ENCODE results near the gene CERS6. TPM values are rescaled to one million over a fixed set of nuclear protein-coding genes. Genes with fewer than 3 reads are reported as not detected.

CERS6 gene
- total RNA-seq, 1 donor: 16.0 TPM

GRCh38 chr2:168810235-168810634, 354.2 kb downstream of the CERS6 start:
- no peak overlapping the region for H3K4me3 ChIP-seq (ENCODE audit: low read depth, low read length)
- TF ChIP-seq, protein P1, sequence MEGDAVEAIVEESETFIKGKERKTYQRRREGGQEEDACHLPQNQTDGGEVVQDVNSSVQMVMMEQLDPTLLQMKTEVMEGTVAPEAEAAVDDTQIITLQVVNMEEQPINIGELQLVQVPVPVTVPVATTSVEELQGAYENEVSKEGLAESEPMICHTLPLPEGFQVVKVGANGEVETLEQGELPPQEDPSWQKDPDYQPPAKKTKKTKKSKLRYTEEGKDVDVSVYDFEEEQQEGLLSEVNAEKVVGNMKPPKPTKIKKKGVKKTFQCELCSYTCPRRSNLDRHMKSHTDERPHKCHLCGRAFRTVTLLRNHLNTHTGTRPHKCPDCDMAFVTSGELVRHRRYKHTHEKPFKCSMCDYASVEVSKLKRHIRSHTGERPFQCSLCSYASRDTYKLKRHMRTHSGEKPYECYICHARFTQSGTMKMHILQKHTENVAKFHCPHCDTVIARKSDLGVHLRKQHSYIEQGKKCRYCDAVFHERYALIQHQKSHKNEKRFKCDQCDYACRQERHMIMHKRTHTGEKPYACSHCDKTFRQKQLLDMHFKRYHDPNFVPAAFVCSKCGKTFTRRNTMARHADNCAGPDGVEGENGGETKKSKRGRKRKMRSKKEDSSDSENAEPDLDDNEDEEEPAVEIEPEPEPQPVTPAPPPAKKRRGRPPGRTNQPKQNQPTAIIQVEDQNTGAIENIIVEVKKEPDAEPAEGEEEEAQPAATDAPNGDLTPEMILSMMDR (IDR thresholded peaks at IDR 0.05; ENCODE audit: insufficient read depth, low read depth, low read length): no peak
- DNase-seq (ENCODE audit: low read depth): no peak

DNA sequence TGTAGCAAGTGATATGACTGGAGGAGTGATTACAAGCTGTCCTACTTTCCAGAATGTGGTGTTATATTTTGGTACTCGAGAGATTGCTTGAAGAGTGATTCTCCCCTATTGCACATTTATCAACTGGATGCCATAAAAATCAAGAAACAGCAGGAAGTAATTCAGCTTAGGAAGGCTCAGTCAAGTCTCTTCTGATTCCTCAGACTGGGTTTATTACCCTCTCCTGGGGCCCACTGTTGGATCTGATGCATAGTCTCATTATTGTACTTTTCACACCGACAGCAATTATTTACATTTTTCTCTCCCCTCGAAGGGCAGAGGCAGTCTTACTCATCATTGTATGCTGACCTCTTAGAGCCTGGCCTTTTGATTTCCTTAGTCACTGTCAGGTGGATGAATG, 355.6 kb downstream of the CERS6 start:
- peak; percentile 9 for DNase-seq (ENCODE audit: low read depth)

GRCh38 chr2:168814046-168814445, 358.0 kb downstream of the CERS6 start:
- no peak overlapping the region for H3K4me3 ChIP-seq (ENCODE audit: low read depth, low read length)
- DNase-seq (ENCODE audit: low read depth): peak; percentile 5
- TF ChIP-seq, protein P1 (IDR thresholded peaks at IDR 0.05; ENCODE audit: insufficient read depth, low read depth, low read length): no peak

More for the DNA sequence above, 355.6 kb downstream of the CERS6 start:
- H3K4me3 ChIP-seq (ENCODE audit: low read depth, low read length): no peak overlapping the region
- TF ChIP-seq, protein P1 (IDR thresholded peaks at IDR 0.05; ENCODE audit: insufficient read depth, low read depth, low read length): no peak

GRCh38 chr2:168814939-168815907, 359.2 kb downstream of the CERS6 start:
- H3K4me3 ChIP-seq (ENCODE audit: low read depth, low read length): no peak overlapping the region
- no peak for DNase-seq (ENCODE audit: low read depth)
- TF ChIP-seq, protein P1 (IDR thresholded peaks at IDR 0.05; ENCODE audit: insufficient read depth, low read depth, low read length): no peak

DNA sequence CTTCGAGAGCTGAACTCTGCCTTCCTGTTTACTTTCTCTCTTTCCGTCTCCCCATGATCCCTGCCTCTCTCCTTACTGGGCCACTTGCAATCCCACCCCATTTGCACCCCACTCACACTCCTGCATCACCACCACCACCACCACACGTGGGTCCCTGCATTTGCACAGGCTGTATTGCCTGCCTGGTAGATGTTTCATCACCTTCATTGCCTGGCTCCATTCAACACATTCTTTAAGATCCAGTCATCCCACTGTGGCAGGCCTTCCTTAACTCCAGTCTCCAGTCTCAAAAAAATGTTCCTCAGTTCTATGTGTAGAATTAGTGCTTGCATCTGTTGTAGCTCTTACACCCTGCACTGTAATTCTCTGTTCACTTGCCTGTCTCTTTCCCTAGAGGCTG, 360.3 kb downstream of the CERS6 start:
- peak; percentile 68 for DNase-seq (ENCODE audit: low read depth)
- no peak overlapping the region for H3K4me3 ChIP-seq (ENCODE audit: low read depth, low read length)
- TF ChIP-seq, protein P1 (IDR thresholded peaks at IDR 0.05; ENCODE audit: insufficient read depth, low read depth, low read length): no peak

DNA sequence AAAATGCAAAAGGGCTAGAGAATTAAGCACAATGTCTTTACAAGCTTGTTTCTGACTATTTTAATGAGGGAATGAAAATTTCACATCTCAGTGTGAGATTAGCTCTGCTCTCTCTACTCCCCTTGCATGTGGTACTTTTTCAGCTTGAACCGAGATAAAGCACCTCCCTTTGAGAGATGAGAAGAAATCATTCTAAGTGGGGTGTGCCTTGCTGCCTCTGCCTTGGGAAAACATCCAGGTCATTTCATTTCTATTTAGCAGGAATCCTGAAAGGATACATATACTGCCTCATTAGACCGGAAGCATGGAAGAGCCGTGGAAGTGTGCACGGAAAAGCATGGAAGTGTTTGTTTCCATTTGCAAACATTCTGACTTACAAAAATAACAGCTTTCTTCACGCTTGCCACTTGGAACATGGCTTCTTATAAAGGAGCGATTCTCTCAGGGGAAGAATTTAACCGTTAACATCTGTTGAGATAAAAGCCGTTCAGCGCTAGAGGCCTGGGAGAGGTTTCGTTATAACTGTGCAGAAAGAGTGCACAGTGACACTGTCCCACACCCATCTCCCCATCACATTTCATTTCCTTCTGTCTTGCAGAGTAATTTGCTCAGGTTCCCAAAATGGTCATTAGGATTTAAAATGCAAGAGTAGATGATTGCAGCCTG, 363.1 kb downstream of the CERS6 start:
- TF ChIP-seq, protein P1 (IDR thresholded peaks at IDR 0.05; ENCODE audit: insufficient read depth, low read depth, low read length): no peak
- peak overlapping the region; percentile 19 for H3K4me3 ChIP-seq (ENCODE audit: low read depth, low read length)
- DNase-seq (ENCODE audit: low read depth): no peak
